Ovary (tissue), 9 donors: ENCODE measurements around the gene TMEM132D. TPM values are rescaled to one million over a fixed set of nuclear protein-coding genes. Genes with fewer than 3 reads are reported as not detected.

Experiments
- DNase-seq, 5 donors: peaks; one replicate each; pipeline ENCODE4 v3.0.0-alpha.2; 2019 to 2020
- H3K27ac ChIP-seq, 2 donors: fragments of 200-600 bp; one replicate each; pipeline versions ENCODE4 v1.5.1 to v1.8.0; 2019 to 2022
- H3K27me3 ChIP-seq: fragments of 200-600 bp; one replicate; pipeline ENCODE4 v1.8.0; 2022
- H3K36me3 ChIP-seq: fragments of 200-600 bp; sonication (generic); one replicate; pipeline ENCODE4 v1.5.1; 2019
- H3K4me1 ChIP-seq: one replicate; pipeline ENCODE4 v1.8.1; 2013; ENCODE audit warnings: mild to moderate bottlenecking, moderate library complexity; ENCODE audit not compliant: insufficient read depth
- H3K4me3 ChIP-seq: fragments of 200-600 bp; sonication (generic); one replicate; pipeline ENCODE4 v1.5.1; 2017
- H3K9me3 ChIP-seq, 2 donors: fragments of 200-600 bp in 1 of 2; sonication (generic) in 1 of 2; one replicate each; pipeline versions ENCODE4 v1.5.1 to v1.8.1; 2013 to 2019; ENCODE audit warnings: mild to moderate bottlenecking in 1 of 2, moderate library complexity in 1 of 2
- CTCF ChIP-seq, 3 donors: fragments of 450-650 bp in 2 of 3; fragments of 200-600 bp in 1 of 3; IDR thresholded peaks; one replicate each; pipeline versions ENCODE4 v1.5.1 to v1.8.0; 2016 to 2022; ENCODE audit warnings: antibody characterized with exemption in 3 of 3, mild to moderate bottlenecking in 1 of 3
- EP300 ChIP-seq: sonication (generic); formaldehyde crosslinking; IDR thresholded peaks from one replicate; pipeline ENCODE4 v1.6.1; 2017; ENCODE audit warnings: antibody characterized with exemption
- POLR2A ChIP-seq: fragments of 450-650 bp; IDR thresholded peaks from one replicate; pipeline ENCODE4 v1.6.1; 2017; ENCODE audit warnings: antibody characterized with exemption, mild to moderate bottlenecking, moderate library complexity
- WGBS, 3 donors: extraction: QIAGEN DNeasy Blood & Tissue Kit in 1 of 3; methylation state at CpG; one replicate each; pipeline versions ENCODE4 v1.1.5 to v1.1.7; 2013 to 2017; 5-methylcytosine and 5-hydroxymethylcytosine counted together
- intact Hi-C, 4 donors: fragments of 100-400 bp; cut with DNase I; formaldehyde crosslinking; loops; one replicate each; pipeline versions ENCODE4 v1.11.0 to v1.15.1; 2022 to 2023
- polyA plus RNA-seq, 2 donors: library from polyadenylated mRNA; stranded (reverse); fragments of 200-250 nt in 1 of 2; fragments of 350-450 nt in 1 of 2; fragmentation: Illumina TruSeq in 1 of 2; extraction: RNeasy Lipid Tissue Mini Kit (QIAGEN cat#74804) in 1 of 2; gene quantifications; one replicate each; pipeline ENCODE4 v1.2.3, GENCODE V29; 2013 to 2014
- total RNA-seq, 7 donors: library from RNA; depleted of rRNA in 2 of 7; stranded (reverse); fragments of >200 nt in 2 of 7; fragmentation: NEBNext Ultra II Directional in 3 of 7; extraction: Animal tissue kit (Norgen Biotek cat#: 25700) in 3 of 7; gene quantifications; one replicate each; pipeline versions ENCODE4 v1.1.0 to v1.2.4, GENCODE V29; 2016 to 2023
- donor health status: DM: no; HTN: no; CAD: no; lungs with moderate emphysema.
- donor health status: DM: no; HTN: no; CAD: no.
- donor health status: Bipolar disorder and iron deficiency.
- donor health status: DM: yes; HTN: yes; CAD: no.
- donor health status: DM: no; HTN: no; CAD: no.
- donor health status: DM: yes; HTN: yes; CAD: no.

TMEM132D gene
- total and polyA plus RNA-seq, 9 donors: 0.04 TPM; not detected in 8

GRCh38 chr12:129075460-129076208 is 828.2 kb downstream of the TMEM132D start:
- H3K27ac ChIP-seq: no peak overlapping the region
- WGBS, 3 donors: 5 to 21% (median 7%) methylated on average over 4 of the region's 4 CpGs
- DNase-seq: no peak
- no peak overlapping the region for H3K4me3 ChIP-seq
- H3K36me3 ChIP-seq: no peaks in the 10 kb centered on the region
- no peaks in the 10 kb centered on the region for H3K4me1 ChIP-seq
- no peak for TF ChIP-seq CTCF (IDR thresholded peaks at IDR 0.05)
- intact Hi-C loops: no loop called here
- H3K9me3 ChIP-seq: no peaks in the 10 kb centered on the region
- H3K27me3 ChIP-seq: no peaks in the 10 kb centered on the region

DNA sequence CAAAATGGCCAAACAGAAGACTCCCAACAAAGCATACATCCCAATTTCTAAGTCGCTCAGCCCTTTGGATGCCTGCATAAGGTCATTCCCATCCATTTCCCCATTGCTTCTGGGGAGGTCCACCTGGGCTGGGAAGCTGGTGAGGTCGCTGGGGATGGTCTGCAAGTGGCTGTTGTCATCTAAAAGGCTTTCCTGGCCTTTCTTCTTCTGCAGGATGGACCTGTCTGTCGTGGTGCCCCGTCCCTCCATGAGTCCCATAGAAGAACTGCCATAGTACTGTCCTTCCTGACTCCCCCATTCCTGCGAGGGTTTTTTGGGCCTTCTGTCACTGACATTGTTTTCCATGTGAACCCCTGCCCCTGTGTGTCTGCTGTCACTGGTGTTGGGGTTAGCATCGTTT is 829.4 kb downstream of the TMEM132D start:
- no peaks in the 10 kb centered on the region for H3K27me3 ChIP-seq
- 71 to 84% (median 79%) methylated on average over 6 of the region's 6 CpGs for WGBS, 3 donors
- H3K27ac ChIP-seq: no peak overlapping the region
- intact Hi-C loops: no loop called here
- H3K9me3 ChIP-seq: no peaks in the 10 kb centered on the region
- no peak overlapping the region for H3K4me3 ChIP-seq
- TF ChIP-seq CTCF (IDR thresholded peaks at IDR 0.05) (no peak), EP300 (no peak), POLR2A (no peak)
- no peaks in the 10 kb centered on the region for H3K4me1 ChIP-seq
- no peaks in the 10 kb centered on the region for H3K36me3 ChIP-seq
- DNase-seq: no peak

DNA sequence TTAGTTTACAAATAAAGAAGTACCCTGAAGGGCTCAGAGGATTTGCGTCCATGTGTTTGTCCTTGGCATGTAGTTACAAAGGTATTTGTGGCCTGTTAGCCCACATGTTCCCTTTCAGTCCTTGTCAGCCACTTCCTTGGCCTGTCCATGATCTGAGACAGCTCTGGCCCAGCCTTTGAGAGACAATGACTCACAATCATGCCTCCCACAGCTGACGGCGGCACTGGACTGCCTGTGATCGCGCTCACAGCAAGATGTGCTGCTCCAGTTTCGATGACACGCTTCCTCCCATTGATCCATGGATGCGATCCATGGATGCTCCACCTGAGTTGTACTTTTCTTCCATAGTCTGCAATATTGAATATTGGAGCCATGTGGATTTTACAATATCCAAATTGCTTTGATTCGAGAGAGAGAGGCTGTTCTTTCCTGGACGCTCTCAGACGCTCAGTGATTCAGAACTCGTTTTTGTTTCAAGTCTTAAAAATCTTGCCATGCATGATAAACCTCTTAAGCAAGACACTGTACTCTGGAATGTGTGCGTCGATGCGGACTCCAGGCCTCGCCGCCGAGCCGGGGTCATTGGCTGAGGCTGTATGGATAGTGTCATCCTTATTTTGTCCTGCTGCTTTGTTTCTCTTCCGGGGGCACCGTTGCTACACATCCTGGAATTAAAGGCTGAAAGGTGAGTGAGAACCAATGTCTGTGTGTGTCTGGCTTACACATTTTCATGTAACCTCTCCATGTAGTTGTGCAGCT is 830.5 kb downstream of the TMEM132D start:
- no peak overlapping the region for H3K4me3 ChIP-seq
- H3K4me1 ChIP-seq: no peaks in the 10 kb centered on the region
- TF ChIP-seq EP300 (no peak), CTCF (IDR thresholded peaks at IDR 0.05) (no peak), POLR2A (no peak)
- DNase-seq: no peak
- H3K27ac ChIP-seq: no peak overlapping the region
- no peaks in the 10 kb centered on the region for H3K9me3 ChIP-seq
- 87 to 91% (median 91%) methylated on average over 21 of the region's 21 CpGs for WGBS, 3 donors
- H3K27me3 ChIP-seq: no peaks in the 10 kb centered on the region
- intact Hi-C loops: no loop called here
- H3K36me3 ChIP-seq: no peaks in the 10 kb centered on the region

DNA sequence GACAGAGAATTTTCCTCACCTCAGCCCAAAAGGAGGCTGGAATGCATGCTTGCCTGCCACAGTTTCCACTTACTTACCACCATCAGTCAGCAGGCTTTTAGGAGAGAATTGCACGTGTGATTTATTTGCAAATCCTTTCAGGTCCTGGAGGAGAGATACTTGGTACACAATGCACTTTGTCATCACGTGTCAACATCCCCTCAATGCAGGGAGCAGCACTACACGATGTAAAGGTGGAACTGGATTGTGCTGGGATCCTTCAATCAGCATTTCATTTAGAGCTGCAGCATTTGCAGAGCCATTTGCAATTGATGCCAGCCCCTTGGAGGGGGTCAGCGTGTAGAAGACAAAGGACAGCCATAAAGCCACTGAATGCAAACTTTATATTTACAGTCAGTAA is 832.5 kb downstream of the TMEM132D start:
- H3K4me1 ChIP-seq: no peaks in the 10 kb centered on the region
- H3K36me3 ChIP-seq: no peaks in the 10 kb centered on the region
- 24 to 37% (median 24%) methylated on average over 4 of the region's 4 CpGs for WGBS, 3 donors
- DNase-seq: no peak
- TF ChIP-seq EP300 (no peak), CTCF (IDR thresholded peaks at IDR 0.05) (no peak), POLR2A (no peak)
- no peak overlapping the region for H3K27ac ChIP-seq
- H3K9me3 ChIP-seq: no peaks in the 10 kb centered on the region
- no peak overlapping the region for H3K4me3 ChIP-seq
- intact Hi-C loops: no loop called here
- H3K27me3 ChIP-seq: no peaks in the 10 kb centered on the region
